Endodermal cell (in vitro differentiated cells): ENCODE results near the gene KCNIP4. TPM values are rescaled to one million over a fixed set of nuclear protein-coding genes. Genes with fewer than 3 reads are reported as not detected.

Experiments used
- DNase-seq: peaks from one replicate; pipeline ENCODE4 v3.0.0-alpha.2; 2017
- H3K27ac ChIP-seq: 2 replicates; pipeline ENCODE4 v1.5.1; 2013; ENCODE audit warnings: mild to moderate bottlenecking, low read depth, low read length, moderate library complexity
- H3K27me3 ChIP-seq: 2 replicates; pipeline ENCODE4 v1.6.1; 2013; ENCODE audit warnings: mild to moderate bottlenecking, low read length, moderate library complexity; ENCODE audit not compliant: insufficient read depth, control insufficient read depth, poor library complexity, severe bottlenecking
- H3K36me3 ChIP-seq: 2 replicates; pipeline ENCODE4 v1.7.0; 2013; ENCODE audit warnings: mild to moderate bottlenecking, low read length, moderate library complexity; ENCODE audit not compliant: control insufficient read depth, insufficient read depth
- H3K4me1 ChIP-seq: one replicate; pipeline ENCODE4 v1.7.0; 2013; ENCODE audit warnings: low read length; ENCODE audit not compliant: control insufficient read depth, insufficient read depth
- H3K4me3 ChIP-seq: 2 replicates; pipeline ENCODE4 v1.5.1; 2013; ENCODE audit warnings: mild to moderate bottlenecking, low read length, moderate library complexity
- H3K9ac ChIP-seq: 2 replicates; pipeline ENCODE4 v1.6.1; 2013; ENCODE audit warnings: mild to moderate bottlenecking, low read length, moderate library complexity; ENCODE audit not compliant: poor library complexity, severe bottlenecking; ENCODE audit errors: extremely low read depth
- H3K9me3 ChIP-seq: 2 replicates; pipeline ENCODE4 v1.6.1; 2013; ENCODE audit warnings: mild to moderate bottlenecking, low read length, moderate library complexity; ENCODE audit not compliant: control insufficient read depth
- H3K27ac Mint-ChIP-seq: 2 replicates; pipeline ENCODE4 v1.8.0; 2020; ENCODE audit warnings: mixed read lengths
- H3K27me3 Mint-ChIP-seq: 2 replicates; pipeline ENCODE4 v1.8.0; 2021; ENCODE audit warnings: mild to moderate bottlenecking, mixed read lengths; ENCODE audit not compliant: insufficient read depth
- H3K36me3 Mint-ChIP-seq: 2 replicates; pipeline ENCODE4 v1.8.0; 2020; ENCODE audit warnings: low read depth, mixed read lengths
- H3K4me1 Mint-ChIP-seq: 2 replicates; pipeline ENCODE4 v1.8.0; 2020; ENCODE audit warnings: mixed read lengths
- H3K4me3 Mint-ChIP-seq: 2 replicates; pipeline ENCODE4 v1.8.0; 2020; ENCODE audit warnings: mild to moderate bottlenecking, moderate library complexity, mixed read lengths
- H3K9me3 Mint-ChIP-seq: 2 replicates; pipeline ENCODE4 v1.8.0; 2020; ENCODE audit warnings: mild to moderate bottlenecking, mixed read lengths
- CTCF ChIP-seq: fragments of 200-600 bp; sonication (generic); conservative IDR thresholded peaks from 2 replicates; pipeline ENCODE4 v1.5.0; 2021; ENCODE audit warnings: antibody characterized with exemption, mild to moderate bottlenecking
- WGBS, 2 experiments: methylation state at CpG; one replicate each; pipeline versions ENCODE4 v1.1.5 to v1.1.7; 2013; ENCODE audit warnings: missing lambda C conversion rate in 2 of 2, mixed read lengths in 1 of 2; ENCODE audit not compliant: insufficient coverage in 1 of 2, insufficient read length in 1 of 2; 5-methylcytosine and 5-hydroxymethylcytosine counted together
- total RNA-seq, 2 donors: library from RNA; stranded (reverse); fragmentation: NEBNext Ultra II Directional in 1 of 2; extraction: Animal tissue kit (Norgen Biotek cat#: 25700) in 1 of 2; gene quantifications; 2 replicates in 1 of 2; 3 replicates in 1 of 2; pipeline ENCODE4 v1.2.1, GENCODE V29; 2021

Gene KCNIP4
- total RNA-seq, 2 donors from 2014 or later = not detected

- H3K27ac ChIP-seq = no peak overlapping the region
- H3K4me3 ChIP-seq = no peak overlapping the region
- no peaks in the 10 kb centered on the region for H3K27me3 ChIP-seq
- no peaks in the 10 kb centered on the region for H3K36me3 Mint-ChIP-seq
- no peaks in the 10 kb centered on the region for H3K4me1 ChIP-seq
- no peaks in the 10 kb centered on the region for H3K9me3 ChIP-seq
- H3K9me3 Mint-ChIP-seq = no peaks in the 10 kb centered on the region
- no peak overlapping the region for H3K4me3 Mint-ChIP-seq
- H3K27me3 Mint-ChIP-seq = no peaks in the 10 kb centered on the region
- no peak for DNase-seq
- H3K27ac Mint-ChIP-seq = no peak overlapping the region
- 80 to 90% methylated on average over 1 of the region's 1 CpG for WGBS, 2 experiments
- H3K9ac ChIP-seq = no peak overlapping the region
- no peaks in the 10 kb centered on the region for H3K4me1 Mint-ChIP-seq
- TF ChIP-seq CTCF = no peak
- H3K36me3 ChIP-seq = no peaks in the 10 kb centered on the region
These were observed 1186.7 kb downstream of the KCNIP4 start for GRCh38 chr4:20761826-20762225.

- H3K27ac ChIP-seq = no peak overlapping the region
- H3K4me1 Mint-ChIP-seq = no peaks in the 10 kb centered on the region
- no peak for DNase-seq
- no peaks in the 10 kb centered on the region for H3K9me3 Mint-ChIP-seq
- no peaks in the 10 kb centered on the region for H3K36me3 ChIP-seq
- no peaks in the 10 kb centered on the region for H3K4me1 ChIP-seq
- no peaks in the 10 kb centered on the region for H3K36me3 Mint-ChIP-seq
- H3K9ac ChIP-seq = no peak overlapping the region
- no peaks in the 10 kb centered on the region for H3K27me3 Mint-ChIP-seq
- TF ChIP-seq CTCF = no peak
- no peaks in the 10 kb centered on the region for H3K27me3 ChIP-seq
- H3K9me3 ChIP-seq = no peaks in the 10 kb centered on the region
- H3K27ac Mint-ChIP-seq = no peak overlapping the region
- H3K4me3 Mint-ChIP-seq = no peak overlapping the region
- no peak overlapping the region for H3K4me3 ChIP-seq
These were observed 1187.2 kb downstream of the KCNIP4 start for GRCh38 chr4:20761382-20761781.

GRCh38 chr4:20760053-20760452, 1188.5 kb downstream of the KCNIP4 start:
- H3K27me3 ChIP-seq = no peaks in the 10 kb centered on the region
- H3K9ac ChIP-seq = no peak overlapping the region
- Mint-ChIP-seq H3K27me3 (no peaks in the 10 kb centered on the region), H3K27ac (no peak overlapping the region), H3K4me1 (no peaks in the 10 kb centered on the region), H3K36me3 (no peaks in the 10 kb centered on the region), H3K4me3 (no peak overlapping the region), H3K9me3 (no peaks in the 10 kb centered on the region)
- peak; percentile 53 for DNase-seq
- H3K4me3 ChIP-seq = no peak overlapping the region
- H3K9me3 ChIP-seq = no peaks in the 10 kb centered on the region
- H3K4me1 ChIP-seq = no peaks in the 10 kb centered on the region
- H3K27ac ChIP-seq = no peak overlapping the region
- 80 to 86% methylated on average over 1 to 2 of the region's 2 CpGs for WGBS, 2 experiments
- H3K36me3 ChIP-seq = no peaks in the 10 kb centered on the region
- TF ChIP-seq CTCF = peak; percentile 51
